Fibroblast of skin of right quadriceps (primary cell): ENCODE data around the gene CGNL1.

Experiments
- DNase-seq: peaks from one replicate; pipeline ENCODE4 v3.0.0-alpha.2; 2013

The CGNL1 gene

GRCh38 chr15:57427367-57427821 lies 51.1 kb downstream of the CGNL1 start:
- DNase-seq: peak; percentile 23

- no peak for DNase-seq
Observed at GRCh38 chr15:57432141-57432741, 55.9 kb downstream of the CGNL1 start.

- no peak for DNase-seq
Observed at GRCh38 chr15:57436166-57436565, 59.9 kb downstream of the CGNL1 start.

- DNase-seq: no peak
Observed at GRCh38 chr15:57436961-57437360, 60.7 kb downstream of the CGNL1 start.

- DNase-seq: no peak
Observed at GRCh38 chr15:57437564-57437963, 61.3 kb downstream of the CGNL1 start.

GRCh38 chr15:57438166-57438565 lies 61.9 kb downstream of the CGNL1 start:
- no peak for DNase-seq

GRCh38 chr15:57439128-57440027 lies 63.1 kb downstream of the CGNL1 start:
- no peak for DNase-seq

- DNase-seq: no peak
Observed at GRCh38 chr15:57440167-57440566, 63.9 kb downstream of the CGNL1 start.

- DNase-seq: peak; percentile 58
Observed at GRCh38 chr15:57440799-57441198, 64.5 kb downstream of the CGNL1 start.

GRCh38 chr15:57442335-57442734 lies 66.0 kb downstream of the CGNL1 start:
- DNase-seq: no peak

- no peak for DNase-seq
Observed at GRCh38 chr15:57443486-57443885, 67.2 kb downstream of the CGNL1 start.

- DNase-seq: no peak
Observed at GRCh38 chr15:57444877-57445513, 68.7 kb downstream of the CGNL1 start.

GRCh38 chr15:57445872-57446271 lies 69.6 kb downstream of the CGNL1 start:
- DNase-seq: no peak

- no peak for DNase-seq
Observed at GRCh38 chr15:57446393-57446792, 70.1 kb downstream of the CGNL1 start.

- DNase-seq: no peak
Observed at GRCh38 chr15:57451555-57451954, 75.2 kb downstream of the CGNL1 start.

GRCh38 chr15:57452090-57452754 lies 75.9 kb downstream of the CGNL1 start:
- no peak for DNase-seq

GRCh38 chr15:57455929-57456328 lies 79.6 kb downstream of the CGNL1 start:
- DNase-seq: no peak

- no peak for DNase-seq
Observed at GRCh38 chr15:57456559-57456958, 80.3 kb downstream of the CGNL1 start.

- DNase-seq: no peak
Observed at GRCh38 chr15:57457726-57458125, 81.4 kb downstream of the CGNL1 start.

- no peak for DNase-seq
Observed at GRCh38 chr15:57458356-57458781, 82.1 kb downstream of the CGNL1 start.

GRCh38 chr15:57460208-57460816 lies 84.0 kb downstream of the CGNL1 start:
- no peak for DNase-seq

GRCh38 chr15:57461541-57461940 lies 85.2 kb downstream of the CGNL1 start:
- no peak for DNase-seq

GRCh38 chr15:57462381-57462780 lies 86.1 kb downstream of the CGNL1 start:
- DNase-seq: no peak
